Endodermal cell (in vitro differentiated cells): Measurements from ENCODE around the gene ESCO1. TPM values are rescaled to one million over a fixed set of nuclear protein-coding genes. Genes with fewer than 3 reads are reported as not detected.
"Not testable (repeated sequence)": the region's sequence is repeated elsewhere in the genome, so short reads cannot be mapped to it uniquely, and the experiment has no call there.

ENCODE experiments used
- DNase-seq: peaks from one replicate; pipeline ENCODE4 v3.0.0-alpha.2; 2017
- H3K27ac ChIP-seq: 2 replicates; pipeline ENCODE4 v1.5.1; 2013; ENCODE audit warnings: mild to moderate bottlenecking, low read depth, low read length, moderate library complexity
- H3K27me3 ChIP-seq: 2 replicates; pipeline ENCODE4 v1.6.1; 2013; ENCODE audit warnings: mild to moderate bottlenecking, low read length, moderate library complexity; ENCODE audit not compliant: insufficient read depth, control insufficient read depth, poor library complexity, severe bottlenecking
- H3K36me3 ChIP-seq: 2 replicates; pipeline ENCODE4 v1.7.0; 2013; ENCODE audit warnings: mild to moderate bottlenecking, low read length, moderate library complexity; ENCODE audit not compliant: control insufficient read depth, insufficient read depth
- H3K4me1 ChIP-seq: one replicate; pipeline ENCODE4 v1.7.0; 2013; ENCODE audit warnings: low read length; ENCODE audit not compliant: control insufficient read depth, insufficient read depth
- H3K4me3 ChIP-seq: 2 replicates; pipeline ENCODE4 v1.5.1; 2013; ENCODE audit warnings: mild to moderate bottlenecking, low read length, moderate library complexity
- H3K9ac ChIP-seq: 2 replicates; pipeline ENCODE4 v1.6.1; 2013; ENCODE audit warnings: mild to moderate bottlenecking, low read length, moderate library complexity; ENCODE audit not compliant: poor library complexity, severe bottlenecking; ENCODE audit errors: extremely low read depth
- H3K9me3 ChIP-seq: 2 replicates; pipeline ENCODE4 v1.6.1; 2013; ENCODE audit warnings: mild to moderate bottlenecking, low read length, moderate library complexity; ENCODE audit not compliant: control insufficient read depth
- H3K27ac Mint-ChIP-seq: 2 replicates; pipeline ENCODE4 v1.8.0; 2020; ENCODE audit warnings: mixed read lengths
- H3K27me3 Mint-ChIP-seq: 2 replicates; pipeline ENCODE4 v1.8.0; 2021; ENCODE audit warnings: mild to moderate bottlenecking, mixed read lengths; ENCODE audit not compliant: insufficient read depth
- H3K36me3 Mint-ChIP-seq: 2 replicates; pipeline ENCODE4 v1.8.0; 2020; ENCODE audit warnings: low read depth, mixed read lengths
- H3K4me1 Mint-ChIP-seq: 2 replicates; pipeline ENCODE4 v1.8.0; 2020; ENCODE audit warnings: mixed read lengths
- H3K4me3 Mint-ChIP-seq: 2 replicates; pipeline ENCODE4 v1.8.0; 2020; ENCODE audit warnings: mild to moderate bottlenecking, moderate library complexity, mixed read lengths
- H3K9me3 Mint-ChIP-seq: 2 replicates; pipeline ENCODE4 v1.8.0; 2020; ENCODE audit warnings: mild to moderate bottlenecking, mixed read lengths
- WGBS, 2 experiments: methylation state at CpG; one replicate each; pipeline versions ENCODE4 v1.1.5 to v1.1.7; 2013; ENCODE audit warnings: missing lambda C conversion rate in 2 of 2, mixed read lengths in 1 of 2; ENCODE audit not compliant: insufficient coverage in 1 of 2, insufficient read length in 1 of 2; 5-methylcytosine and 5-hydroxymethylcytosine counted together
- long read RNA-seq, 4 experiments: library from polyadenylated mRNA in 2 of 4; library from RNA in 1 of 4; library from capped mRNA in 1 of 4; stranded (forward) in 3 of 4; unstranded in 1 of 4; transcript quantifications; one replicate each; pipeline ENCODE4 v2.0.0, GENCODE V29; 2020 to 2021; ENCODE audit warnings: inconsistent platforms in 1 of 4
- polyA plus RNA-seq, 2 experiments: library from polyadenylated mRNA; stranded (reverse); fragments of 50-300 nt; gene quantifications; one replicate each; pipeline ENCODE4 v1.2.3, GENCODE V29; 2013
- total RNA-seq, 2 donors: library from RNA; stranded (reverse); fragmentation: NEBNext Ultra II Directional in 1 of 2; extraction: Animal tissue kit (Norgen Biotek cat#: 25700) in 1 of 2; gene quantifications; 2 replicates in 1 of 2; 3 replicates in 1 of 2; pipeline ENCODE4 v1.2.1, GENCODE V29; 2021
- TF ChIP-seq, protein P1 (sequence below): fragments of 200-600 bp; sonication (generic); conservative IDR thresholded peaks from 2 replicates; pipeline ENCODE4 v1.5.0; 2021; ENCODE audit warnings: antibody characterized with exemption, mild to moderate bottlenecking

ESCO1 gene, protein sequence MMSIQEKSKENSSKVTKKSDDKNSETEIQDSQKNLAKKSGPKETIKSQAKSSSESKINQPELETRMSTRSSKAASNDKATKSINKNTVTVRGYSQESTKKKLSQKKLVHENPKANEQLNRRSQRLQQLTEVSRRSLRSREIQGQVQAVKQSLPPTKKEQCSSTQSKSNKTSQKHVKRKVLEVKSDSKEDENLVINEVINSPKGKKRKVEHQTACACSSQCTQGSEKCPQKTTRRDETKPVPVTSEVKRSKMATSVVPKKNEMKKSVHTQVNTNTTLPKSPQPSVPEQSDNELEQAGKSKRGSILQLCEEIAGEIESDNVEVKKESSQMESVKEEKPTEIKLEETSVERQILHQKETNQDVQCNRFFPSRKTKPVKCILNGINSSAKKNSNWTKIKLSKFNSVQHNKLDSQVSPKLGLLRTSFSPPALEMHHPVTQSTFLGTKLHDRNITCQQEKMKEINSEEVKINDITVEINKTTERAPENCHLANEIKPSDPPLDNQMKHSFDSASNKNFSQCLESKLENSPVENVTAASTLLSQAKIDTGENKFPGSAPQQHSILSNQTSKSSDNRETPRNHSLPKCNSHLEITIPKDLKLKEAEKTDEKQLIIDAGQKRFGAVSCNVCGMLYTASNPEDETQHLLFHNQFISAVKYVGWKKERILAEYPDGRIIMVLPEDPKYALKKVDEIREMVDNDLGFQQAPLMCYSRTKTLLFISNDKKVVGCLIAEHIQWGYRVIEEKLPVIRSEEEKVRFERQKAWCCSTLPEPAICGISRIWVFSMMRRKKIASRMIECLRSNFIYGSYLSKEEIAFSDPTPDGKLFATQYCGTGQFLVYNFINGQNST
- total RNA-seq: 10 to 100 TPM; 33.3 to 39.4 TPM
- 16.7 TPM for polyA plus RNA-seq (2013, experiment 1 of 2)
- polyA plus RNA-seq (2013, experiment 2 of 2): 19.7 TPM
- long read RNA-seq, experiment 1, full-length matches to known transcripts: 2 of 11 reads
- long read RNA-seq, experiment 1, partial matches to known transcripts: 6 of 11 reads
- long read RNA-seq, experiment 1, other reads (novel, unspliced or antisense): 3 of 11 reads
- long read RNA-seq, experiment 2, full-length matches to known transcripts: 61 of 89 reads
- long read RNA-seq, experiment 2, partial matches to known transcripts: 15 of 89 reads
- long read RNA-seq, experiment 2, other reads (novel, unspliced or antisense): 13 of 89 reads
- long read RNA-seq, experiment 3, full-length matches to known transcripts: 28 of 84 reads
- long read RNA-seq, experiment 3, partial matches to known transcripts: 50 of 84 reads
- long read RNA-seq, experiment 3, other reads (novel, unspliced or antisense): 6 of 84 reads
- long read RNA-seq, experiment 4, full-length matches to known transcripts: 1 of 24 reads
- long read RNA-seq, experiment 4, partial matches to known transcripts: 22 of 24 reads
- long read RNA-seq, experiment 4, other reads (novel, unspliced or antisense): 1 of 24 reads

DNA sequence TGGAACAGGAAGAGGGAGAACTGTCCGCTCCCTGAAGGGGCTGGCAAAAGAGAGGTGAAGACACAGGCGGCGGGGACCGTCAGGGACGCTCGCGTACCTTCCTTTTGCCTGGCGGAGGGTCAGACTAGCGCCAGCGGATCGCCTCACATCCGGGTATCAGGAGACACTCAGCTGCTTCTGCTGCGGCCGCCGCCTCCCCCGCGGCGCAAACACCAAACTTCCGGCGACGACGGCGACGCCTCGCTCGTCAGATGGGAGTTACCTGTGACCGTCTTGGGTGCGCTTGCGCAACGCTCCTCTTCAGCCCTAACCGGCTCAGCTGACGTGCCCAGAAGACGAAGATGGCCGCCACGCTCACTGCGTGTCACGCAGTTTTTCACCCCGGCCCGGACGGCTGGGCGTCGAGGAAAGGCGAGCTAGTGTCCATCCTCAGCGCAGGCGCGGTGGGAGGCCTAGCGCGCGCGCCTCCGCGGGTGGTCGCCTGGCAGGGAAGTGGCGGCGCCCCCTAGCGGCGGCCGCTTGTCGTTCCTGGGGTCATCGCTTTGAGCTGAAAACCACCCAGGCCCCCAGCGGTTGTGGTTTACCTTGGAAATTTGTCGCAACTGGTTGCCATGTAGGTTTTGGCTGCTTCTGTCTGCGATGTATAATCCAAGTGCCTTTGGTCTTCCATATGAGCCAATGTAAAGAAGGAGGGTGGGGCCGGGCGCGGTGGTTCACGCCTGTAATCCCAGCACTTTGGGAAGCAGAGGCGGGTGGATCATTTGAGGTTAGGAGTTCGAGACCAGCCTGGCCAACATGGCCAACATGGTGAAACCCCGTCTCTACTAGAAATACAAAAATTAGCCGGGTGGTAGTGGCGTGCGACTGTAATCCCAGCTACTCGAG, at the start of gene ESCO1:
TSS of gene ESCO1 (minus strand) at position 179 of the 885 bp plus-strand sequence. CDS start 25,861 bp downstream, outside the sequence.
- H3K4me1 Mint-ChIP-seq: peaks cover 6% of the 10 kb centered on the region
- H3K27me3 Mint-ChIP-seq: no peaks in the 10 kb centered on the region
- TF ChIP-seq, protein P1, sequence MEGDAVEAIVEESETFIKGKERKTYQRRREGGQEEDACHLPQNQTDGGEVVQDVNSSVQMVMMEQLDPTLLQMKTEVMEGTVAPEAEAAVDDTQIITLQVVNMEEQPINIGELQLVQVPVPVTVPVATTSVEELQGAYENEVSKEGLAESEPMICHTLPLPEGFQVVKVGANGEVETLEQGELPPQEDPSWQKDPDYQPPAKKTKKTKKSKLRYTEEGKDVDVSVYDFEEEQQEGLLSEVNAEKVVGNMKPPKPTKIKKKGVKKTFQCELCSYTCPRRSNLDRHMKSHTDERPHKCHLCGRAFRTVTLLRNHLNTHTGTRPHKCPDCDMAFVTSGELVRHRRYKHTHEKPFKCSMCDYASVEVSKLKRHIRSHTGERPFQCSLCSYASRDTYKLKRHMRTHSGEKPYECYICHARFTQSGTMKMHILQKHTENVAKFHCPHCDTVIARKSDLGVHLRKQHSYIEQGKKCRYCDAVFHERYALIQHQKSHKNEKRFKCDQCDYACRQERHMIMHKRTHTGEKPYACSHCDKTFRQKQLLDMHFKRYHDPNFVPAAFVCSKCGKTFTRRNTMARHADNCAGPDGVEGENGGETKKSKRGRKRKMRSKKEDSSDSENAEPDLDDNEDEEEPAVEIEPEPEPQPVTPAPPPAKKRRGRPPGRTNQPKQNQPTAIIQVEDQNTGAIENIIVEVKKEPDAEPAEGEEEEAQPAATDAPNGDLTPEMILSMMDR: peak; percentile 99
- Histone ChIP-seq H3K27ac (peak within 1 kb of the TSS; percentile 92), H3K9me3 (peaks cover 9% of the 10 kb centered on the region), H3K4me1 (no peaks in the 10 kb centered on the region), H3K4me3 (peak within 1 kb of the TSS; percentile 98), H3K36me3 (peaks cover 7% of the 10 kb centered on the region), H3K9ac (peak within 1 kb of the TSS; percentile 79), H3K27me3 (no peaks in the 10 kb centered on the region)
- peaks cover 5% of the 10 kb centered on the region for H3K9me3 Mint-ChIP-seq
- peak within 1 kb of the TSS; percentile 99 for H3K27ac Mint-ChIP-seq
- H3K36me3 Mint-ChIP-seq: peaks cover 8% of the 10 kb centered on the region
- WGBS, 2 experiments: 8 to 10% methylated on average over 47 to 74 of the region's 74 CpGs
- peak within 1 kb of the TSS; percentile 99 for H3K4me3 Mint-ChIP-seq
- peak; percentile 98 for DNase-seq

DNA sequence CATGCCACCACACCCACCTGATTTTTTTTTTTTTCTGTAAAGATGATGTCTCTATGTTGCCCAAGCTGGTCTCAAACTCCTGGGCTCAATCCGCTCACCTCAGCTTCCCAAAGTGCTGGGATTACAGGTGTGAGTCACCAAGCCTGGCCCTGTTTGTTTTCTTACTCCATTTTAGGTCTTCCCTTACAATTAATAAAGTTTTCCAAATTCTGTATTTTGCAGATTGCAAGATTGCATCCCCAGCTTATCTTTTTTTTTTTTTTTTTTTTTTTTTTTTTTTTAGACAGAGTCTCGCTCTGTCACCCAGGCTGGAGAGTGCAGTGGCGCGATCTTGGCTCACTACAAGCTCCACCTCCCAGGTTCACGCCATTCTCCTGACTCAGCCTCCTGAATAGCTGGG, 39.9 kb upstream of the ESCO1 start:
- H3K27ac Mint-ChIP-seq, H3K4me1 Mint-ChIP-seq, H3K27ac ChIP-seq, H3K9ac ChIP-seq, H3K27me3 Mint-ChIP-seq, H3K9me3 ChIP-seq, DNase-seq, H3K9me3 Mint-ChIP-seq, H3K4me1 ChIP-seq, H3K4me3 Mint-ChIP-seq, H3K4me3 ChIP-seq, H3K27me3 ChIP-seq: not testable (repeated sequence)
- H3K36me3 Mint-ChIP-seq: peaks cover 13% of the 10 kb centered on the region
- WGBS, 2 experiments: 97 to 100% methylated on average over 1 to 5 of the region's 5 CpGs
- H3K36me3 ChIP-seq: peaks cover 14% of the 10 kb centered on the region

DNA sequence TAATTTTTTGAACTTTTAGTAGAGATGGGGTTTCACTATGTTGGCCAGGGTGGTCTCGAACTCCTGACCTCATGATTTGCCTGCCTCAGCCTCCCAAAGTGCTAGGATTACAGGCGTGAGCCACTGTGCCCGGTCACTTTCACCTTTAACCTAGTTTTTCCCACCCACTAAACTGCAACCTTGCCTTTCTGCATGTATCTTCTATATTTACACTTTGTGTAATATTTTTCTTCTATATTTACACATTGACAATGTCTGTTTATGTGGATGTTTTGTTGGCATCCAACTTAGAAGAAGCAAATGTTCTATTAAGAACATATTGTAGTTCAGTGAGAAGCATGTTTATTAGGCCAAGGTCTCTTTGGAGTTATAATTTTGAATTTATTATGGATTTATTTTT, 38.3 kb upstream of the ESCO1 start:
- Histone ChIP-seq H3K4me3 (no peak overlapping the region), H3K9ac (no peak overlapping the region), H3K27me3 (no peaks in the 10 kb centered on the region), H3K27ac (no peak overlapping the region), H3K36me3 (peaks cover 26% of the 10 kb centered on the region), H3K4me1 (no peaks in the 10 kb centered on the region), H3K9me3 (no peaks in the 10 kb centered on the region)
- TF ChIP-seq, protein P1: no peak
- Mint-ChIP-seq H3K27me3 (no peaks in the 10 kb centered on the region), H3K36me3 (peaks cover 20% of the 10 kb centered on the region), H3K4me1 (no peaks in the 10 kb centered on the region), H3K27ac (no peak overlapping the region), H3K4me3 (no peak overlapping the region), H3K9me3 (no peaks in the 10 kb centered on the region)
- DNase-seq: no peak
- 89 to 92% methylated on average over 2 to 3 of the region's 3 CpGs for WGBS, 2 experiments
